Measurements from ENCODE around the gene KRTAP6-1. TPM values are rescaled to one million over a fixed set of nuclear protein-coding genes. Genes with fewer than 3 reads are reported as not detected.

The KRTAP6-1 gene
- total RNA-seq, 1 donor from 2014 or later: not detected

DNA sequence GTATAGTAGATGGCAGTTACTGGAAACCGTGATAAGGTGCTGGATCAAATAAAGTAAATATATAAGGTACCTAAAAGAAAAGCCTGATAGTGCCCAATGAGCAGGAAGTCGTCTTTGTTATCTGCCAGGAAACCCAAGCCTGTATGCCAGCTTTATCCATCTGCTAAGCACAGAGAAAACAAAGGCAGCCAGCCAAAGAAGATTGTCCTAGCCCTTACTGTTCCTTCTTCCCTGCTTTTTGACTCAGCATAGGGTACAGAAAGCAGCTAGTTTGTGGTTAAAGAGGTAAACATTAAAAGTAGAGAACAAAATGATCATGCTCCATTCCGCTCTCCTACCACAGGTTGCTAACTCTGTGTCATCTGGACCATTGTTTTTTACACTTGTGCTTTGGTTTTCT is 33.6 kb downstream of the KRTAP6-1 start:
- FAIRE-seq (no peak), DNase-seq (ENCODE audit: low spot score in 2 of 2) (no peak)

DNA sequence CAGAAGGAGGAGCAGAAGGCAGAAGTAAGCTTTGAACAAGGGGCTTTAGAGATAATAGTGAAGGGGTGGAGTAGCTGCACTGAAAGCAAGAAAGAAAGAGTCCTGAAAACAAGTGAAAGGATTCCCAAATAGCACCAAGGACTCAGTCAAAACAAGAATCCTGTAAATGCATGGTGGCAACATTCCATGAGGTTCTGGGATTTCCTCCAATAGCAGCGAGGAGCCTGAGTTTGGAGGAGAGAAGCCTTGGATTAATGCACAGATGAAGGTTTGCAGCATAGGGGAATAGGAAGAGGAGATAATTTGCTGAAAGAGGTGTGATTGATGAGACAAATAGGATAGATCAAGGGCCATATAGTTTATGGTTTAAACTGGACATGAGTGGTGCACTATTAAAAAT is 34.4 kb downstream of the KRTAP6-1 start:
- no peak for DNase-seq (ENCODE audit: low spot score in 2 of 2)

DNA sequence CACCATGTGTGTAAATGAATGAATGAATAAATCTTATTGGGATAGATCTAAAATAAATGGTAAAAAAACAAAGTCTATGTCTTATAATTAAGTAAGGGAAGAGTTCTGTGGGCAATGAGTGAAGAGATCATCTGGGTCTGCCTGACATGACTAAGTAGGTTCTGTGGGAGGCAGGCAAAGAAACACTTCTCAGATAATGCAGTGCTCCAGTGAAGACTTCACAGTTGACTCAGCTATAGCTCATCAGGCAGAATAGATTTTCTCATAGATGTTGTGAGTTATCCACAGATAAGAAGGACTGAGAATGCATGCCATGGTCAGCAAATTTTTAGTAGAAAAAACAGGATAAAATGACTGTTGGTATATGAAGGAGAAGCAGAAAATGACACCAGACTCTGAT is 36.0 kb downstream of the KRTAP6-1 start:
- FAIRE-seq (no peak), DNase-seq (ENCODE audit: low spot score in 2 of 2) (no peak)

More for the DNA sequence above, 34.4 kb downstream of the KRTAP6-1 start:
- FAIRE-seq: no peak

DNA sequence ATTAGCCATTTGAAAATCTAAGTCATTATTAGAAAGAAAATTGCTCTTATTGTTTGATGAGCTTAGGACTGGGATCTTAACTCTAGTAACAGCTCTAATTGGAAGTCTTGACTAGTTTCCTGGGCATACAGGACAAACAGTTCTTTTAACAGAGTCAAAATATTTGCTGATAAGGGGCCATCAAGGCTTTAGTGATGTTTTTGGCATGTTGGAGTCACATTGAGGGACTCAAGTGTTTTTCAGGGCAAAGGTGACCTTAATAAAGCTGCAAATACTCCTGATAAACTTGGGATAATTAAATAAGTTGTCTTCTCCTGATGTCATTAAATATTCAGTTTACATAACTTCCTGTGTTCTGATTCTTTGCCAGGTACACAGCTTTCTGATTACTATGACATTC is 46.1 kb downstream of the KRTAP6-1 start:
- no peak for FAIRE-seq

GRCh38 chr21:30563630-30564029 is 50.1 kb downstream of the KRTAP6-1 start:
- DNase-seq (ENCODE audit: low spot score in 2 of 2) (no peak), FAIRE-seq (no peak)

More for the DNA sequence above, 46.1 kb downstream of the KRTAP6-1 start:
- DNase-seq (ENCODE audit: low spot score in 2 of 2): no peak

Small RNA genes lying within 50 kb of the gene (small RNA-seq; reads per million reads assigned to genes)
- not detected for gene KRTAP20-1
- gene KRTAP20-3: not detected
- not detected for gene KRTAP20-4
- not detected for gene KRTAP22-1
- gene KRTAP22-2: not detected

Other genes starting within 250 kb of the KRTAP6-1 start
- gene KRTAP13-2, start 241.7 kb downstream of the KRTAP6-1 start, total RNA-seq: not detected
- not detected for gene KRTAP13-1, start 217.9 kb downstream of the KRTAP6-1 start, total RNA-seq
- not detected for gene KRTAP13-3, start 188.0 kb downstream of the KRTAP6-1 start, total RNA-seq
- gene KRTAP13-4, start 183.7 kb downstream of the KRTAP6-1 start, total RNA-seq: not detected
- gene KRTAP15-1, start 173.7 kb downstream of the KRTAP6-1 start, total RNA-seq: not detected
- not detected for gene KRTAP19-1, start 133.6 kb downstream of the KRTAP6-1 start, total RNA-seq
- gene KRTAP19-2, start 126.5 kb downstream of the KRTAP6-1 start, total RNA-seq: not detected
- gene KRTAP19-3, start 121.9 kb downstream of the KRTAP6-1 start, total RNA-seq: not detected
- gene KRTAP19-4, start 116.8 kb downstream of the KRTAP6-1 start, total RNA-seq: not detected
- gene KRTAP19-5, start 111.8 kb downstream of the KRTAP6-1 start, total RNA-seq: not detected
- gene KRTAP19-6, start 72.1 kb downstream of the KRTAP6-1 start, total RNA-seq: not detected
- not detected for gene KRTAP19-7, start 52.6 kb downstream of the KRTAP6-1 start, total RNA-seq
- gene KRTAP22-2, start 23.5 kb downstream of the KRTAP6-1 start, total RNA-seq: not detected
- not detected for gene KRTAP6-3, start 21.5 kb downstream of the KRTAP6-1 start, total RNA-seq
- gene KRTAP6-2, start 15.0 kb downstream of the KRTAP6-1 start, total RNA-seq: not detected
- not detected for gene KRTAP22-1, start 12.8 kb downstream of the KRTAP6-1 start, total RNA-seq
- not detected for gene KRTAP20-1, start 2.5 kb upstream of the KRTAP6-1 start, total RNA-seq
- gene KRTAP20-4, start 6.7 kb upstream of the KRTAP6-1 start, total RNA-seq: not detected
- not detected for gene KRTAP20-2, start 21.3 kb upstream of the KRTAP6-1 start, total RNA-seq
- not detected for gene KRTAP20-3, start 28.9 kb upstream of the KRTAP6-1 start, total RNA-seq
- gene KRTAP21-3, start 104.8 kb upstream of the KRTAP6-1 start, total RNA-seq: not detected
- not detected for gene KRTAP21-2, start 133.3 kb upstream of the KRTAP6-1 start, total RNA-seq
- not detected for gene KRTAP21-1, start 141.5 kb upstream of the KRTAP6-1 start, total RNA-seq
- not detected for gene KRTAP8-1, start 199.3 kb upstream of the KRTAP6-1 start, total RNA-seq
- not detected for gene KRTAP7-1, start 215.8 kb upstream of the KRTAP6-1 start, total RNA-seq

Data from frontal cortex (tissue), 4 donors.